HepG2 (cell line): Measurements from ENCODE around the gene MARVELD3.

Source experiments
- CTCF ChIP-seq: sonication (generic); formaldehyde crosslinking; IDR thresholded peaks from 2 replicates; pipeline ENCODE4 v1.5.0; 2020; ENCODE audit warnings: mild to moderate bottlenecking, missing genetic modification reagents, moderate library complexity
- DR1 ChIP-seq: sonication (generic); formaldehyde crosslinking; IDR thresholded peaks from 2 replicates; pipeline ENCODE4 v1.8.0; 2021; ENCODE audit warnings: mild to moderate bottlenecking, missing genetic modification reagents, inconsistent platforms
- EZH2 ChIP-seq: conservative IDR thresholded peaks from 2 replicates; pipeline ENCODE4 v1.6.1; 2012; ENCODE audit warnings: mild to moderate bottlenecking, low read depth, low read length, moderate library complexity
- KLF9 ChIP-seq: IDR thresholded peaks from 2 replicates; pipeline ENCODE4 v1.6.1; 2016; ENCODE audit warnings: low read depth
- NBN ChIP-seq: fragments of 450-650 bp; conservative IDR thresholded peaks from 2 replicates; pipeline ENCODE4 v1.6.1; 2017
- PRPF4 ChIP-seq: fragments of 200-400 bp; formaldehyde crosslinking; IDR thresholded peaks from 2 replicates; pipeline ENCODE4 v1.6.1; 2016; ENCODE audit warnings: low read length, low read depth; ENCODE audit not compliant: poor library complexity, severe bottlenecking
- ZBTB44 ChIP-seq: sonication (generic); formaldehyde crosslinking; IDR thresholded peaks from 2 replicates; pipeline ENCODE4 v1.4.0; 2020; ENCODE audit warnings: missing genetic modification reagents
- ZNF101 ChIP-seq: sonication (generic); formaldehyde crosslinking; IDR thresholded peaks from 2 replicates; pipeline ENCODE4 v1.4.0; 2020; ENCODE audit warnings: mild to moderate bottlenecking, low read depth, missing genetic modification reagents, borderline replicate concordance
- TF ChIP-seq, protein P1 (sequence below): IDR thresholded peaks from 2 replicates; pipeline ENCODE4 v1.6.1; 2012; ENCODE audit warnings: inconsistent platforms

- TF ChIP-seq ZNF101 (CRISPR knock-in tag) (no peak), DR1 (CRISPR knock-in tag) (no peak), CTCF (no peak), EZH2 (no peak), NBN (no peak), PRPF4 (no peak), ZBTB44 (CRISPR knock-in tag) (no peak), KLF9 (no peak)
- TF ChIP-seq, protein P1, sequence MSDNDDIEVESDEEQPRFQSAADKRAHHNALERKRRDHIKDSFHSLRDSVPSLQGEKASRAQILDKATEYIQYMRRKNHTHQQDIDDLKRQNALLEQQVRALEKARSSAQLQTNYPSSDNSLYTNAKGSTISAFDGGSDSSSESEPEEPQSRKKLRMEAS, result no peak
Measured at GRCh38 chr16:71610447-71610846, 15.5 kb upstream of the MARVELD3 start.
